ENCODE data around the gene FNDC11.

Gene FNDC11

GRCh38 chr20:63522091-63522868, 31.7 kb upstream of the FNDC11 start:
- Histone ChIP-seq H3K4me3 (peak overlapping the region; percentile 53 to 89 (median 83)), H3K27ac (peak overlapping the region in 13 of 21 experiments; percentile 0 to 100 (median 99))

GRCh38 chr20:63522981-63523611, 30.9 kb upstream of the FNDC11 start:
- peak overlapping the region in 5 of 21 experiments; percentile 0 to 100 (median 25) for H3K27ac ChIP-seq
- H3K4me3 ChIP-seq = peak overlapping the region in 1 of 7 experiments; percentile 83

- Histone ChIP-seq H3K4me3 (no peak overlapping the region), H3K27ac (no peak overlapping the region)
These were observed 28.8 kb upstream of the FNDC11 start for GRCh38 chr20:63525185-63525584.

- no peak overlapping the region for H3K27ac ChIP-seq
These were observed 28.0 kb upstream of the FNDC11 start for GRCh38 chr20:63525971-63526370.

GRCh38 chr20:63527184-63527583, 26.8 kb upstream of the FNDC11 start:
- Histone ChIP-seq H3K4me3 (no peak overlapping the region), H3K27ac (no peak overlapping the region)

More at GRCh38 chr20:63525971-63526370, 28.0 kb upstream of the FNDC11 start:
- no peak overlapping the region for H3K4me3 ChIP-seq

- Histone ChIP-seq H3K4me3 (no peak overlapping the region), H3K27ac (no peak overlapping the region)
These were observed 24.6 kb upstream of the FNDC11 start for GRCh38 chr20:63529180-63529860.

- no peak overlapping the region for H3K27ac ChIP-seq
- no peak overlapping the region for H3K4me3 ChIP-seq
These were observed 23.8 kb upstream of the FNDC11 start for GRCh38 chr20:63529861-63530787.

GRCh38 chr20:63530788-63531160, 23.2 kb upstream of the FNDC11 start:
- H3K4me3 ChIP-seq = no peak overlapping the region
- no peak overlapping the region for H3K27ac ChIP-seq

- Histone ChIP-seq H3K27ac (no peak overlapping the region), H3K4me3 (no peak overlapping the region)
These were observed 22.1 kb upstream of the FNDC11 start for GRCh38 chr20:63531686-63532448.

GRCh38 chr20:63532449-63532971, 21.4 kb upstream of the FNDC11 start:
- Histone ChIP-seq H3K27ac (no peak overlapping the region), H3K4me3 (no peak overlapping the region)

- Histone ChIP-seq H3K27ac (peak overlapping the region in 1 of 21 experiments; percentile 87), H3K4me3 (no peak overlapping the region)
These were observed 20.6 kb upstream of the FNDC11 start for GRCh38 chr20:63533388-63533787.

- H3K4me3 ChIP-seq = no peak overlapping the region
- peak overlapping the region in 13 of 21 experiments; percentile 0 to 87 (median 60) for H3K27ac ChIP-seq
These were observed 20.0 kb upstream of the FNDC11 start for GRCh38 chr20:63533871-63534393.

GRCh38 chr20:63534427-63534830, 19.5 kb upstream of the FNDC11 start:
- Histone ChIP-seq H3K27ac (peak overlapping the region in 18 of 21 experiments; percentile 0 to 87 (median 56)), H3K4me3 (peak overlapping the region in 1 of 7 experiments; percentile 5)

GRCh38 chr20:63534831-63535651, 18.9 kb upstream of the FNDC11 start:
- Histone ChIP-seq H3K27ac (peak overlapping the region in 16 of 21 experiments; percentile 20 to 87 (median 61)), H3K4me3 (peak overlapping the region in 3 of 7 experiments; percentile 3 to 15 (median 15))

- peak overlapping the region in 20 of 21 experiments; percentile 71 to 98 (median 86) for H3K27ac ChIP-seq
- peak overlapping the region; percentile 17 to 45 (median 35) for H3K4me3 ChIP-seq
These were observed 17.6 kb upstream of the FNDC11 start for GRCh38 chr20:63536241-63536977.

- Histone ChIP-seq H3K4me3 (peak within 1 kb of the TSS; percentile 17 to 45 (median 35)), H3K27ac (peak within 1 kb of the TSS; percentile 60 to 98 (median 86))
These were observed 16.9 kb upstream of the FNDC11 start, which contains the start of gene PTK6 for GRCh38 chr20:63536997-63537524. TSS of gene PTK6 (minus strand) at chr20:63537376. CDS start at chr20:63537314, 62 bp downstream.
